Lung (tissue), 12 donors: Measurements from ENCODE around the gene MBP. TPM values are rescaled to one million over a fixed set of nuclear protein-coding genes. Genes with fewer than 3 reads are reported as not detected.

Source experiments
- ATAC-seq: fragments of 200-7000 bp; cut with Tn5 transposase; one replicate; pipeline ENCODE4 v1.9.1; 2020; ENCODE audit warnings: moderate number of reproducible peaks; ENCODE audit not compliant: insufficient read depth, low FRiP score
- DNase-seq, 3 donors: peaks; one replicate each; pipeline ENCODE4 v3.0.0-alpha.2; 2013 to 2017
- H3K27ac ChIP-seq, 2 donors: one replicate each; pipeline ENCODE4 v1.5.1; 2013; ENCODE audit warnings: mild to moderate bottlenecking in 2 of 2, moderate library complexity in 2 of 2, control low read depth in 1 of 2, inconsistent platforms in 1 of 2, low read depth in 1 of 2, low read length in 1 of 2
- H3K27me3 ChIP-seq, 3 donors: one replicate each; pipeline ENCODE4 v1.5.1; 2013; ENCODE audit warnings: low read length in 2 of 3; ENCODE audit not compliant: control insufficient read depth in 3 of 3, insufficient read depth in 3 of 3
- H3K36me3 ChIP-seq, 4 donors: one replicate each; pipeline ENCODE4 v1.5.1; 2013; ENCODE audit warnings: low read length in 4 of 4, mild to moderate bottlenecking in 1 of 4, moderate library complexity in 1 of 4; ENCODE audit not compliant: control insufficient read depth in 4 of 4, insufficient read depth in 4 of 4
- H3K4me1 ChIP-seq, 5 donors: one replicate each; pipeline ENCODE4 v1.5.1; 2013; ENCODE audit warnings: low read length in 5 of 5, mild to moderate bottlenecking in 2 of 5, moderate library complexity in 1 of 5; ENCODE audit not compliant: control insufficient read depth in 5 of 5, insufficient read depth in 5 of 5
- H3K4me3 ChIP-seq: one replicate; pipeline ENCODE4 v1.5.1; 2013; ENCODE audit warnings: mild to moderate bottlenecking, control low read depth, moderate library complexity
- H3K9ac ChIP-seq, 2 donors: one replicate each; pipeline ENCODE4 v1.5.1; 2013; ENCODE audit warnings: low read length in 2 of 2, control low read depth in 1 of 2; ENCODE audit not compliant: insufficient read depth in 1 of 2
- H3K9me3 ChIP-seq, 4 donors: one replicate each; pipeline ENCODE4 v1.5.1; 2013; ENCODE audit warnings: low read length in 3 of 4, mild to moderate bottlenecking in 1 of 4, moderate library complexity in 1 of 4; ENCODE audit not compliant: control insufficient read depth in 4 of 4, insufficient read depth in 3 of 4
- WGBS, 2 donors: extraction: QIAGEN DNeasy Blood & Tissue Kit; methylation state at CpG; one replicate each; pipeline ENCODE4 v1.1.7; 2013; 5-methylcytosine and 5-hydroxymethylcytosine counted together
- polyA plus RNA-seq, 2 donors: library from polyadenylated mRNA; stranded (reverse); fragments of 200-250 nt; gene quantifications; one replicate each; pipeline ENCODE4 v1.2.1, GENCODE V29; 2013
- total RNA-seq, 2 donors: library from RNA; depleted of rRNA in 1 of 2; stranded (reverse); fragments of >200 nt in 1 of 2; gene quantifications; one replicate each; pipeline ENCODE4 v1.2.1, GENCODE V29; 2014 to 2021
- TF ChIP-seq, protein P1 (sequence below): IDR thresholded peaks from 2 replicates; pipeline ENCODE4 v1.5.1; 2012; ENCODE audit warnings: mild to moderate bottlenecking; ENCODE audit errors: control extremely low read depth, extremely low read depth
- donor health status: control.
- donor health status: control.
- donor health status: Bipolar disorder and iron deficiency.
- donor health status: healthy.
- donor health status: DM: yes; HTN: yes; CAD: no.

The MBP gene
- total and polyA plus RNA-seq, 4 donors: 15.6 to 64.1 (median 30.9) TPM

DNA sequence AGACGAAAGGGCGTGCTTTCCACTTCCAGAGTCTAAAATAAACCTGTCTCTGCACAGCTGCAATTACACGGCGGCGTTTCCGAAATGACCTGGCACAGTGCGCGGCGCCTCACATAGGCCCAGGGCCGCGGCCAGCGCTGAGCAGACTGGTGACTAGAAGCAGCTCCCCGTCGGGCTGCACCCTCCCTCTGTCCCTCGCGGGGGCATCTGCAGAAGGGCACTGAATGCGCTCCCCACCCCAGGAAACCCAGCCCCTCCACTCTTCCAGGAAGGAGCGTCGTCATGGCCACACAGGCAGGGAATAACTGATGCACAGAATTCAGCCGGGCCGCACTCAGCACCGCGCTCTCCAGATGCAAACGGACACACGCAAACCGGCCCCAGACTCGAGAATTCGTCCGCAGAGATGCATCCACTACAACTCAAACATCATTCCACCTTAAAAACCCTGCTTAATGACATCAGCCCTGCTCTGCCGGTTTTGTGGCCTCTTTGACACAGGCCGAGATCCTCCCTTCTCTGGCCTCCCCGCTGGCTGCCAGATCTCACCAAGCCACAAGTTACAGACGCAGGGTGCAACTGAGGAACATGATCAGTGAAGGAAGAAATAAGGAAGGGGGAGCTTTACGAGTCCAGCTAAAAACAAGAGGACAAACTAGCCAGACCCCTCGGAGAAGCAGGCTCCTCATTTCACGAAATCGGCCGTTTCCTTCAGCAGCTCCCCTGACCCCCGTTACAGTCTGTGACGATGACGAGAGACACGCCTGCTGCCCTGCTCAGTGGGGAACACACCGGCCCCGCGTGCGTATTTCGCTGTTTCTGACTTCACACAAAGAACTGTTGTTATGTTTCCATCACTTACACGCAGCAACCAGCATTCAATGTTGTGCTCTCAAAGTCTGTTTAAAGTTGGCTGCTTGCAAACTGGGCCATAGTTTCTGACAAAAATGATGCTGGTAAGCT lies 40.2 kb downstream of the MBP start:
- 93 to 94% methylated on average over 48 of the region's 48 CpGs for WGBS, 2 donors
- no peak overlapping the region for H3K9ac ChIP-seq
- H3K36me3 ChIP-seq: peaks cover 0 to 6% (median 0%) of the 10 kb centered on the region in 4 donors
- TF ChIP-seq, protein P1, sequence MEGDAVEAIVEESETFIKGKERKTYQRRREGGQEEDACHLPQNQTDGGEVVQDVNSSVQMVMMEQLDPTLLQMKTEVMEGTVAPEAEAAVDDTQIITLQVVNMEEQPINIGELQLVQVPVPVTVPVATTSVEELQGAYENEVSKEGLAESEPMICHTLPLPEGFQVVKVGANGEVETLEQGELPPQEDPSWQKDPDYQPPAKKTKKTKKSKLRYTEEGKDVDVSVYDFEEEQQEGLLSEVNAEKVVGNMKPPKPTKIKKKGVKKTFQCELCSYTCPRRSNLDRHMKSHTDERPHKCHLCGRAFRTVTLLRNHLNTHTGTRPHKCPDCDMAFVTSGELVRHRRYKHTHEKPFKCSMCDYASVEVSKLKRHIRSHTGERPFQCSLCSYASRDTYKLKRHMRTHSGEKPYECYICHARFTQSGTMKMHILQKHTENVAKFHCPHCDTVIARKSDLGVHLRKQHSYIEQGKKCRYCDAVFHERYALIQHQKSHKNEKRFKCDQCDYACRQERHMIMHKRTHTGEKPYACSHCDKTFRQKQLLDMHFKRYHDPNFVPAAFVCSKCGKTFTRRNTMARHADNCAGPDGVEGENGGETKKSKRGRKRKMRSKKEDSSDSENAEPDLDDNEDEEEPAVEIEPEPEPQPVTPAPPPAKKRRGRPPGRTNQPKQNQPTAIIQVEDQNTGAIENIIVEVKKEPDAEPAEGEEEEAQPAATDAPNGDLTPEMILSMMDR: no peak
- ATAC-seq (no peak), DNase-seq (no peak)
- H3K27me3 ChIP-seq: peaks cover 0 to 19% (median 5%) of the 10 kb centered on the region in 3 donors
- H3K4me1 ChIP-seq: peaks cover 0 to 24% (median 4%) of the 10 kb centered on the region in 5 donors
- no peak overlapping the region for H3K4me3 ChIP-seq
- H3K9me3 ChIP-seq: no peaks in the 10 kb centered on the region
- no peak overlapping the region for H3K27ac ChIP-seq

DNA sequence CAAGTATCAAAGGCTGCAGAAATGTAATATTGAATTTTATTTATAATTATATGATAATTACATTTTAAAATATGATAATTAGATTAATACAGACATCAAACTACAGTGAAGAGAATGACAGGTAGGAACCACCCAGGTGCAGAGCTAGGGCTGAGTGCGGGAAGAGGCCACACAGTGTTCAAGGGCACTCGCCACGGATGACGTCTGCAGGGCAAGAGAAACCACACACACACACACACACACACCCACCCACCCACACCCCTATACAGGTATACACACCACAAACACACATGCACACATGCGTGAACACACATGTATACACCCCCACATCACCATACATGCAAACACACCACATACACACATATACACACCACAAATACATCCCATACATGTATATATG lies 41.2 kb downstream of the MBP start:
- TF ChIP-seq, protein P1: no peak
- no peak for ATAC-seq
- Histone ChIP-seq H3K4me1 (peaks cover 0 to 19% (median 6%) of the 10 kb centered on the region in 5 donors), H3K27me3 (peaks cover 0 to 20% (median 8%) of the 10 kb centered on the region in 3 donors), H3K4me3 (no peak overlapping the region), H3K36me3 (peaks cover 0 to 2% (median 0%) of the 10 kb centered on the region in 4 donors), H3K27ac (no peak overlapping the region), H3K9me3 (no peaks in the 10 kb centered on the region), H3K9ac (no peak overlapping the region)
- no peak for DNase-seq
- 89 to 92% methylated on average over 5 of the region's 5 CpGs for WGBS, 2 donors

DNA sequence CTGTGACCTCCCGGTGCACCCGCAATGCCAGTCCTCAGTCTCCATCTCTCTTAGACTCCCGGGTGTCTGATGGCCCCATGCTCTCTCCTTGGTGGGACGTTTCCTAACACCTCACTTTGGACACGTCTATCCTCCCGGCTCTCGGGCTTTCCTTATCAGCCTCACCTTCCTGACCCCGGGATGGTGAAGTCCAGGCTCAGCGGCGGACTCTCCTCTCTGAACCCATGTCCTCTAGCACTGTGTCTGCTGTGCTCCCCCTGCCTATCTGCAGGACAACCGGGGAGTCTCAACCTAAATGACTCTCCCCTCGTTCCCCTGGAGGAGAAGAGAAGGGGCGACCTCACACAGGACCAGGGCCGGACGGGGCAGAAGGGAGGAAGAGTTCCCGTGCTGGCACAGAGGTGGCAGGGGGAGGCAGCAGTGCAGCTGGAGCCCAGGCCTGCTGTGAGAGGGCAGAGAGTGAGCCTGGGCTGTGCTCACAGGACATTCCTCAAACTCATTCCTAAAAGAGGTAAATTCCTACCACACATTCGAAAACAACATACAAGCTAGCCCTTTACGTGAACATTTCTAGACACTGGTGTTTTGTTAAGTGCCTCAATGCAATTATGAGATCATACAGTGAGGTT lies 41.9 kb downstream of the MBP start:
- Histone ChIP-seq H3K9me3 (no peaks in the 10 kb centered on the region), H3K27me3 (peaks cover 0 to 26% (median 14%) of the 10 kb centered on the region in 3 donors), H3K4me1 (peaks cover 0 to 21% (median 5%) of the 10 kb centered on the region in 5 donors), H3K9ac (no peak overlapping the region), H3K36me3 (peaks cover 0 to 2% (median 0%) of the 10 kb centered on the region in 4 donors), H3K27ac (no peak overlapping the region), H3K4me3 (no peak overlapping the region)
- 79 to 83% methylated on average over 18 of the region's 18 CpGs for WGBS, 2 donors
- TF ChIP-seq, protein P1: no peak
- ATAC-seq: no peak
- no peak for DNase-seq
